GM21619 (cell line): ENCODE results near the gene FBXO17.

Experiments
- ATAC-seq: cut with Tn5 transposase; IDR thresholded peaks from one replicate; pipeline ENCODE4 v1.9.1; 2021; ENCODE audit not compliant: unreplicated experiment

FBXO17 gene

GRCh38 chr19:38894968-38895367 lies 80.6 kb downstream of the FBXO17 start:
- no peak for ATAC-seq

DNA sequence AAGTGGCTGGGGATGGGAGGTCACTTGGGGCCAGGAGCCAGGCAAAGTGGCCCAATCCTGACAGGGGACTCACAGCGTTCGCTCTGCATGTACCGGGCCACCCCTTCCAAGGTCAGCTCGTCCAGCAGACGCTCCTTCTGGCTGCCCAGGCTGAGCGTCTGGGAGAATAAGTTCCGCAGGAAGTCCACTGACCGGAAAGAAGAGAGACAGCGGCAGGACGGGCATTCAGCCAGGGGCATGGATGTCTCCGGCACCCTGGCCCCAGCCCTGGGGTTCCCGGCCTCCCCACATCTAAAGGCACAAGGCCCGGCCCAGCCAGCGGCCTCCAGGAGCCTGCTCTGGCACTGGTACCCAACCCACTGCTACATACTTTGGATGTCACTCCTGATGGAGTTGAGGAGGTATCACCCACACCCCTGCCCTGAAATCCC lies 82.2 kb downstream of the FBXO17 start:
- ATAC-seq = no peak

GRCh38 chr19:38892841-38893240 lies 82.7 kb downstream of the FBXO17 start:
- no peak for ATAC-seq

DNA sequence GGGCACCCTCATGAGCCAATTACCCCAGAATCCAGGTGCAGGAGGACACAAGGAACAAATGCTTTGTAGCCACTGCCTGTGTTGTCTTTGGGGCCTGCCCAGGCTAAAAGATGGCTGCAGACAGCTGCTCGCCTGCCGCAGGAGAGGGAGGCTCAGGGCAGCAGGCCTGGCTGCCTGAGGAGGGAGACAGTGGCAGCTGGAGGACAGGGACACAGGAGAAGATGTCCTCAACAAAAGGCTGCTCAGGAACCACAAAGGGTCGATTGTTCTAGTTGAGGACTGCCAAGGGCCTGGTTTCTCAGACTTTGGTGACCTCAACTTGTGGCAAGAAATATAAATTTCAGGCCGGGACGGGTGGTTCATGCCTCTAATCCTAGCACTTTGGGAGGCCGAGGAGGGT lies 83.8 kb downstream of the FBXO17 start:
- ATAC-seq = no peak
